HFFc6 (cell line): ENCODE measurements around the gene PTPN13. TPM values are rescaled to one million over a fixed set of nuclear protein-coding genes. Genes with fewer than 3 reads are reported as not detected.

Source experiments
- DNase-seq: peaks from one replicate; pipeline ENCODE4 v3.0.0-alpha.2; 2018
- H3K27ac Mint-ChIP-seq: 2 replicates; pipeline ENCODE4 v1.8.0; 2020; ENCODE audit warnings: mild to moderate bottlenecking, mixed read lengths
- H3K27me3 Mint-ChIP-seq: 2 replicates; pipeline ENCODE4 v1.8.0; 2021; ENCODE audit warnings: mild to moderate bottlenecking, moderate library complexity, mixed read lengths; ENCODE audit not compliant: insufficient read depth
- H3K36me3 Mint-ChIP-seq: 2 replicates; pipeline ENCODE4 v1.8.0; 2021; ENCODE audit warnings: low read depth, mixed read lengths
- H3K4me1 Mint-ChIP-seq: 2 replicates; pipeline ENCODE4 v1.8.0; 2020; ENCODE audit warnings: low read depth, mixed read lengths
- H3K4me3 Mint-ChIP-seq: 2 replicates; pipeline ENCODE4 v1.8.0; 2020; ENCODE audit warnings: mild to moderate bottlenecking, moderate library complexity, mixed read lengths
- H3K9me3 Mint-ChIP-seq: 2 replicates; pipeline ENCODE4 v1.8.0; 2020; ENCODE audit warnings: mild to moderate bottlenecking, mixed read lengths
- total RNA-seq, 6 experiments: library from RNA; stranded (reverse); fragmentation: NEBNext Ultra II Directional; extraction: Animal tissue kit (Norgen Biotek cat#: 25700); gene quantifications; 2 replicates in 1 of 6; 3 replicates in 5 of 6; pipeline ENCODE4 v1.2.3, GENCODE V29; 2021
- TF ChIP-seq, protein P1 (sequence below): fragments of 200-600 bp; sonication (generic); IDR thresholded peaks from 2 replicates; pipeline ENCODE4 v1.5.0; 2021; ENCODE audit warnings: antibody characterized with exemption, mild to moderate bottlenecking

PTPN13 gene
- total RNA-seq, 6 experiments from 2014 or later = 48.2 to 65.7 (median 58.1) TPM

GRCh38 chr4:86657910-86658309, 63.8 kb downstream of the PTPN13 start:
- Mint-ChIP-seq H3K9me3 (peaks cover 26% of the 10 kb centered on the region), H3K36me3 (peaks cover 41% of the 10 kb centered on the region), H3K27ac (no peak overlapping the region), H3K4me3 (no peak overlapping the region), H3K4me1 (peaks cover 13% of the 10 kb centered on the region; the same call in 1 of the 2 replicates), H3K27me3 (no peaks in the 10 kb centered on the region)
- no peak for DNase-seq
- TF ChIP-seq, protein P1, sequence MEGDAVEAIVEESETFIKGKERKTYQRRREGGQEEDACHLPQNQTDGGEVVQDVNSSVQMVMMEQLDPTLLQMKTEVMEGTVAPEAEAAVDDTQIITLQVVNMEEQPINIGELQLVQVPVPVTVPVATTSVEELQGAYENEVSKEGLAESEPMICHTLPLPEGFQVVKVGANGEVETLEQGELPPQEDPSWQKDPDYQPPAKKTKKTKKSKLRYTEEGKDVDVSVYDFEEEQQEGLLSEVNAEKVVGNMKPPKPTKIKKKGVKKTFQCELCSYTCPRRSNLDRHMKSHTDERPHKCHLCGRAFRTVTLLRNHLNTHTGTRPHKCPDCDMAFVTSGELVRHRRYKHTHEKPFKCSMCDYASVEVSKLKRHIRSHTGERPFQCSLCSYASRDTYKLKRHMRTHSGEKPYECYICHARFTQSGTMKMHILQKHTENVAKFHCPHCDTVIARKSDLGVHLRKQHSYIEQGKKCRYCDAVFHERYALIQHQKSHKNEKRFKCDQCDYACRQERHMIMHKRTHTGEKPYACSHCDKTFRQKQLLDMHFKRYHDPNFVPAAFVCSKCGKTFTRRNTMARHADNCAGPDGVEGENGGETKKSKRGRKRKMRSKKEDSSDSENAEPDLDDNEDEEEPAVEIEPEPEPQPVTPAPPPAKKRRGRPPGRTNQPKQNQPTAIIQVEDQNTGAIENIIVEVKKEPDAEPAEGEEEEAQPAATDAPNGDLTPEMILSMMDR = no peak

DNA sequence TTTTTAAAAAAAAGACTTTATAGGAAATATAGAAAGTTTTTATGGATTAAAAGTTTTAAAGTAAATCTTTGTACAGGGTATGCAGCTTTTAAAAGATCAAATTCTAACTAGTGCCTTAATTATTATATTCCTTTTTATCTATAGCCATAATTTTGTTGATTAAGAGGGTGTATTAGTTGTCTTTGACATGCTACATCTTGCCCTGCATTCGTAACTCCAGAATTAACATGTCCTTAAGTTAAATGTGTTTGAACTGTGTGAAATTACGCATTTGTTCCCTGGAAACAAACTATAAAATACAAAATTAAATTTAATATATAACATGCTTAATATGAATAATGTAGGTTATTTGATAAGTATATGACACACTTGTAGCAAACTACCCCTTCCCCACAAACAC, 66.3 kb downstream of the PTPN13 start:
- peaks cover 21% of the 10 kb centered on the region for H3K36me3 Mint-ChIP-seq
- peaks cover 6% of the 10 kb centered on the region for H3K9me3 Mint-ChIP-seq
- H3K27me3 Mint-ChIP-seq = no peaks in the 10 kb centered on the region
- H3K4me3 Mint-ChIP-seq = no peak overlapping the region
- TF ChIP-seq, protein P1 = no peak
- H3K4me1 Mint-ChIP-seq = peaks cover 27% of the 10 kb centered on the region
- DNase-seq = no peak
- H3K27ac Mint-ChIP-seq = no peak overlapping the region

DNA sequence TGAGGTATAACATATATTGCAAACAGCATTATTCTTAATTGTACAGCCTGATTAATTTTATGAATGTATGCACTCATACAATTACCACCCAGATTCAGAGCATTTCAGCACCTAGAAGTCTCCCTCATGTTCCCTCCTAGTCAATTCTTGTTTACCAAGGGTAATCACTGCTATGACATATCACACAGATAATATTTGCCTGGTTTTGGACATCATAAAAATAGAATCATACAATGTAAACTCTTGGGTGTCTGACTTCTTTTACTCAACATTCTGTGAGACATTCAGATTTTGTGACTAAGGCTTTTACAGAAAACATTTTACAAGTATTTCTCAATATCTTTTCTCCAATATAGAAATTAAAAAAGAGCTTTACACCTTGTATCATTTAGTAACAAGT, 66.9 kb downstream of the PTPN13 start:
- Mint-ChIP-seq H3K27me3 (no peaks in the 10 kb centered on the region), H3K4me3 (no peak overlapping the region), H3K4me1 (peaks cover 32% of the 10 kb centered on the region), H3K9me3 (peaks cover under 1% of the 10 kb centered on the region), H3K36me3 (peaks cover 15% of the 10 kb centered on the region), H3K27ac (no peak overlapping the region)
- TF ChIP-seq, protein P1 = no peak
- DNase-seq = no peak

GRCh38 chr4:86661418-86661817, 67.3 kb downstream of the PTPN13 start:
- no peaks in the 10 kb centered on the region for H3K27me3 Mint-ChIP-seq
- H3K36me3 Mint-ChIP-seq = peaks cover 15% of the 10 kb centered on the region
- no peak overlapping the region for H3K4me3 Mint-ChIP-seq
- no peak overlapping the region for H3K27ac Mint-ChIP-seq
- no peaks in the 10 kb centered on the region; the same call in 1 of the 2 replicates for H3K9me3 Mint-ChIP-seq
- DNase-seq = no peak
- H3K4me1 Mint-ChIP-seq = peaks cover 32% of the 10 kb centered on the region
- TF ChIP-seq, protein P1 = no peak

DNA sequence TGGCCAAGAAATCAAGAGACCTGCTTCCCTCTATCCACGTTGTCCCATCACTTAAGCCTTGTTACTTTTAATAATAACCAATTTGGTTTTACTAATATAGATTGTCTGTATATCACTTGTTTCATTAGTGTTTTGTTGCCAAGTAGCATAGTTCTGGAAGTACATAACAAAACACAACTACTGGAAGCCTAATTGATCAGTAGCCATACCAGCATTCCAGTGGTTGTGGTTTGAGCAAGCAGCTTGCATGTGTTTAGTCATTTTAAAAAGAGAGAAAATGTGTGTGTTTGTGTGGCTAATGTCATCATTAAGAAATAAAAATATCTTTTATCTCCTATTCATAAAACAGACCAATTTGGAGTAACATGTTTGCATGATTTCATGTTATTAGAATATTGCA, 70.8 kb downstream of the PTPN13 start:
- Mint-ChIP-seq H3K4me1 (peaks cover 34% of the 10 kb centered on the region), H3K36me3 (0 out of 2 replicates have a peak, but pooled peaks cover 8% of the 10 kb centered on the region), H3K9me3 (no peaks in the 10 kb centered on the region), H3K27me3 (no peaks in the 10 kb centered on the region), H3K4me3 (no peak overlapping the region), H3K27ac (peak overlapping the region; percentile 36; the same call in 1 of the 2 replicates)
- TF ChIP-seq, protein P1 = no peak
- peak; percentile 65 for DNase-seq

- TF ChIP-seq, protein P1 = no peak
- H3K36me3 Mint-ChIP-seq = peaks cover 20% of the 10 kb centered on the region
Observed at GRCh38 chr4:86670298-86670697, 76.2 kb downstream of the PTPN13 start.

More at GRCh38 chr4:86670298-86670697, 76.2 kb downstream of the PTPN13 start:
- DNase-seq = no peak
- no peak overlapping the region for H3K4me3 Mint-ChIP-seq
- H3K27ac Mint-ChIP-seq = peak overlapping the region; percentile 33; the same call in 1 of the 2 replicates
- H3K27me3 Mint-ChIP-seq = no peaks in the 10 kb centered on the region
- peaks cover 25% of the 10 kb centered on the region for H3K4me1 Mint-ChIP-seq
- no peaks in the 10 kb centered on the region for H3K9me3 Mint-ChIP-seq
